ENCODE results near the gene TLE4. TPM values are rescaled to one million over a fixed set of nuclear protein-coding genes. Genes with fewer than 3 reads are reported as not detected.

TLE4 gene
- total RNA-seq, 1 donor from 2014 or later: 25.1 TPM

- H3K4me1 Mint-ChIP-seq (ENCODE audit: low read depth): peaks cover 10% of the 10 kb centered on the region
- no peaks in the 10 kb centered on the region for H3K27me3 Mint-ChIP-seq (ENCODE audit: insufficient read depth)
- intact Hi-C loops (cut with micrococcal nuclease): no loop called here
- H3K27ac Mint-ChIP-seq: no peak overlapping the region
- H3K36me3 Mint-ChIP-seq (ENCODE audit: low read depth): peaks cover 14% of the 10 kb centered on the region
- no peak overlapping the region for H3K4me3 Mint-ChIP-seq
- H3K9me3 Mint-ChIP-seq: no peaks in the 10 kb centered on the region
- no peak for DNase-seq (ENCODE audit: low spot score)
Observed at GRCh38 chr9:79655551-79655950, 83.8 kb downstream of the TLE4 start.

- Mint-ChIP-seq H3K9me3 (no peaks in the 10 kb centered on the region), H3K36me3 (ENCODE audit: low read depth) (peaks cover 14% of the 10 kb centered on the region), H3K4me3 (no peak overlapping the region), H3K4me1 (ENCODE audit: low read depth) (peaks cover 10% of the 10 kb centered on the region), H3K27me3 (ENCODE audit: insufficient read depth) (no peaks in the 10 kb centered on the region), H3K27ac (no peak overlapping the region)
- intact Hi-C loops (cut with micrococcal nuclease): no loop called here
- DNase-seq (ENCODE audit: low spot score): no peak
Observed at GRCh38 chr9:79656169-79656568, 84.4 kb downstream of the TLE4 start.

GRCh38 chr9:79657891-79658290 lies 86.1 kb downstream of the TLE4 start:
- no peaks in the 10 kb centered on the region for H3K27me3 Mint-ChIP-seq (ENCODE audit: insufficient read depth)
- peaks cover 14% of the 10 kb centered on the region for H3K36me3 Mint-ChIP-seq (ENCODE audit: low read depth)
- no peak overlapping the region for H3K27ac Mint-ChIP-seq
- no peak overlapping the region for H3K4me3 Mint-ChIP-seq
- no peaks in the 10 kb centered on the region for H3K9me3 Mint-ChIP-seq
- H3K4me1 Mint-ChIP-seq (ENCODE audit: low read depth): peaks cover 16% of the 10 kb centered on the region
- DNase-seq (ENCODE audit: low spot score): no peak
- intact Hi-C loops (cut with micrococcal nuclease): no loop called here

- DNase-seq (ENCODE audit: low spot score): no peak
- Mint-ChIP-seq H3K4me3 (no peak overlapping the region), H3K4me1 (ENCODE audit: low read depth) (peaks cover 16% of the 10 kb centered on the region), H3K36me3 (ENCODE audit: low read depth) (peaks cover 9% of the 10 kb centered on the region), H3K27me3 (ENCODE audit: insufficient read depth) (no peaks in the 10 kb centered on the region), H3K27ac (no peak overlapping the region), H3K9me3 (no peaks in the 10 kb centered on the region)
- intact Hi-C loops (cut with micrococcal nuclease): no loop called here
Observed at GRCh38 chr9:79658926-79659325, 87.2 kb downstream of the TLE4 start.

DNA sequence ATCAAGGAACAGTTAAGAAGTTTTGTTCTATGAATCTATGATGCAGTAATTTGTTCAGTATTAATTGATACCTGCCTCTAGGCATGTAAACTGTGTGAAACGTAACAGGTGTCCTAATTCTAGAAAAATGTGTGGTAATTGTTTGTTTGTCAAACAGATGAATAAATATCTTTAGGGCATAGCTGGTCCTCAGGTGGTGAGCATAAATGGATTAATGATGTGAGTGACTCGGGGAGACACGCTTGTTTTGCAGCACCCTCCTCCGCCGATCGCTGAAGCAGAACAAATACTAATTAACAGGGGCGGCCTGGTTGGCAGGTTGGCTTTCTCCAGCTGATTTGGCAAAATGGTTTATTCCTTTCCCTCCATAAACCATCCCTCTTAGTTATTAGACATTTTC lies 88.8 kb downstream of the TLE4 start:
- Mint-ChIP-seq H3K27ac (no peak overlapping the region), H3K36me3 (ENCODE audit: low read depth) (peaks cover 9% of the 10 kb centered on the region), H3K27me3 (ENCODE audit: insufficient read depth) (no peaks in the 10 kb centered on the region), H3K9me3 (no peaks in the 10 kb centered on the region), H3K4me1 (ENCODE audit: low read depth) (peaks cover 16% of the 10 kb centered on the region), H3K4me3 (no peak overlapping the region)
- intact Hi-C loops (cut with micrococcal nuclease): no loop called here
- no peak for DNase-seq (ENCODE audit: low spot score)

- H3K36me3 Mint-ChIP-seq (ENCODE audit: low read depth): peaks cover 9% of the 10 kb centered on the region
- H3K4me3 Mint-ChIP-seq: no peak overlapping the region
- intact Hi-C loops (cut with micrococcal nuclease): no loop called here
- peaks cover 16% of the 10 kb centered on the region for H3K4me1 Mint-ChIP-seq (ENCODE audit: low read depth)
- no peak for DNase-seq (ENCODE audit: low spot score)
- no peaks in the 10 kb centered on the region for H3K27me3 Mint-ChIP-seq (ENCODE audit: insufficient read depth)
- H3K27ac Mint-ChIP-seq: no peak overlapping the region
- H3K9me3 Mint-ChIP-seq: no peaks in the 10 kb centered on the region
Observed at GRCh38 chr9:79661279-79661678, 89.5 kb downstream of the TLE4 start.

DNA sequence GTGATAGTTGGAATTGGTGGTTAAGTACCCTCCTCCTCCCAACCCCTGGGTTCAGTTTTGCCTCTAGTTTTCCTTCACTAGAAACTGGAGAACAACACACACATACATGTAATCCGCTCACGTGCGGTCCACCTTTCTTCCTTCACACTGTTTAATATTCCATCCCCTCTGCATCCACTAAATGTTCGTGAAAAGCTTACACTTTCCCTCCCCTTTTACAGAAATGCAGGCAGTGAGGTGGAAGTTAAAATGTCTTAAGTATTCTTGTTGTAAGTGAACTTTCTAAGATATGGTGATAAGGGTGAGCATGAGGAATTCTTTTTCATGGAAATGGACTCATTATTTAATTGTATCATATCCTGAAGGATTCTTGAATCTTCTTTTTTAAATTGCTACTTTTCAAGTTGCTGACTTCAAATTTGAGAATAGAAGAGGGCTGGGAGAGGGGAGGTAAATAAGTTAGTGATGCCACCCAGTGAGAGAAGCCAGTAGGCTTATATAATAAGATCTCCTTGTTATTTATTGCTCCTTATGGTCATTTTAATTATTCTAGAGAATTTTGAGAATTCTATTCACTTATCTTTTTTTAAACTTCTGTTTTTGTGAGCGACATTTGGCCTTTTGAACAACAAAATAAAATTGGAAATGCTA lies 90.2 kb downstream of the TLE4 start:
- Mint-ChIP-seq H3K4me1 (ENCODE audit: low read depth) (peaks cover 16% of the 10 kb centered on the region), H3K36me3 (ENCODE audit: low read depth) (peaks cover 6% of the 10 kb centered on the region), H3K9me3 (no peaks in the 10 kb centered on the region), H3K4me3 (no peak overlapping the region), H3K27ac (no peak overlapping the region), H3K27me3 (ENCODE audit: insufficient read depth) (no peaks in the 10 kb centered on the region)
- DNase-seq (ENCODE audit: low spot score): no peak
- intact Hi-C loops (cut with micrococcal nuclease): no loop called here

GRCh38 chr9:79662537-79662956 lies 90.8 kb downstream of the TLE4 start:
- H3K27me3 Mint-ChIP-seq (ENCODE audit: insufficient read depth): no peaks in the 10 kb centered on the region
- no peaks in the 10 kb centered on the region for H3K9me3 Mint-ChIP-seq
- no peak for DNase-seq (ENCODE audit: low spot score)
- H3K4me3 Mint-ChIP-seq: no peak overlapping the region
- peaks cover 16% of the 10 kb centered on the region for H3K4me1 Mint-ChIP-seq (ENCODE audit: low read depth)
- intact Hi-C loops (cut with micrococcal nuclease): no loop called here
- peaks cover 4% of the 10 kb centered on the region for H3K36me3 Mint-ChIP-seq (ENCODE audit: low read depth)
- peak overlapping the region; percentile 65 for H3K27ac Mint-ChIP-seq

- Mint-ChIP-seq H3K4me1 (ENCODE audit: low read depth) (peaks cover 16% of the 10 kb centered on the region), H3K9me3 (no peaks in the 10 kb centered on the region), H3K4me3 (no peak overlapping the region), H3K27me3 (ENCODE audit: insufficient read depth) (no peaks in the 10 kb centered on the region), H3K27ac (no peak overlapping the region), H3K36me3 (ENCODE audit: low read depth) (no peaks in the 10 kb centered on the region)
- no peak for DNase-seq (ENCODE audit: low spot score)
- intact Hi-C loops (cut with micrococcal nuclease): no loop called here
Observed at GRCh38 chr9:79663300-79663699, 91.5 kb downstream of the TLE4 start.

DNA sequence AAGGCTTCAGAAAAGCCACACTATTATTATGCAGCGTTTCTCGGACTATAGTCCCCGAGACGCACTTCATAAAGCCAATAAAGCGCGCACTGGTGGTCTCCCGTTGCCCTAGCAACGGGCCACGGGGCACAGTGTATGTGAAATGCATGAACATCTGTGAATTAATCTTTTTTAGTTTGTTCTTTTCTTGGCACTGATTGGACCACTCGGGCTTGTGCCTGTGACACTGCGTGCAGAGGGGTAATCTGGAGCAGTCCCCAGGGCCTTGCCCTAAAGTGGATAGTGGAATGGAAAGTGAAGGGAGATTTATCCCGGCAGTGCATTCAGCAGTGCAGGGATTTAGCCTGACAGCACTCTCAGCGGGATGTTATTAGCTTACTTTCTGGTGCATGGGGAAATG lies 92.1 kb downstream of the TLE4 start:
- Mint-ChIP-seq H3K4me3 (no peak overlapping the region), H3K9me3 (no peaks in the 10 kb centered on the region), H3K36me3 (ENCODE audit: low read depth) (no peaks in the 10 kb centered on the region), H3K4me1 (ENCODE audit: low read depth) (peaks cover 10% of the 10 kb centered on the region), H3K27ac (no peak overlapping the region), H3K27me3 (ENCODE audit: insufficient read depth) (no peaks in the 10 kb centered on the region)
- intact Hi-C loops (cut with micrococcal nuclease): no loop called here
- no peak for DNase-seq (ENCODE audit: low spot score)

GRCh38 chr9:79664375-79664831 lies 92.6 kb downstream of the TLE4 start:
- intact Hi-C loops (cut with micrococcal nuclease): no loop called here
- Mint-ChIP-seq H3K9me3 (no peaks in the 10 kb centered on the region), H3K27ac (no peak overlapping the region), H3K36me3 (ENCODE audit: low read depth) (peaks cover 1% of the 10 kb centered on the region), H3K4me3 (no peak overlapping the region), H3K27me3 (ENCODE audit: insufficient read depth) (no peaks in the 10 kb centered on the region), H3K4me1 (ENCODE audit: low read depth) (peaks cover 6% of the 10 kb centered on the region)
- DNase-seq (ENCODE audit: low spot score): no peak

- Mint-ChIP-seq H3K27ac (no peak overlapping the region), H3K9me3 (no peaks in the 10 kb centered on the region), H3K27me3 (ENCODE audit: insufficient read depth) (no peaks in the 10 kb centered on the region), H3K36me3 (ENCODE audit: low read depth) (peaks cover 1% of the 10 kb centered on the region), H3K4me3 (no peak overlapping the region), H3K4me1 (ENCODE audit: low read depth) (peaks cover 6% of the 10 kb centered on the region)
- no peak for DNase-seq (ENCODE audit: low spot score)
- intact Hi-C loops (cut with micrococcal nuclease): loop anchor here (5.0 kb wide), 1 partner anchor 33 kb away; no protein-coding TSS in a partner anchor
Observed at GRCh38 chr9:79665369-79665768, 93.6 kb downstream of the TLE4 start.

GRCh38 chr9:79665931-79666330 lies 94.2 kb downstream of the TLE4 start:
- Mint-ChIP-seq H3K4me1 (ENCODE audit: low read depth) (peaks cover 6% of the 10 kb centered on the region), H3K27ac (no peak overlapping the region), H3K27me3 (ENCODE audit: insufficient read depth) (no peaks in the 10 kb centered on the region), H3K36me3 (ENCODE audit: low read depth) (peaks cover 1% of the 10 kb centered on the region), H3K9me3 (no peaks in the 10 kb centered on the region), H3K4me3 (no peak overlapping the region)
- intact Hi-C loops (cut with micrococcal nuclease): loop anchor here (5.0 kb wide), 1 partner anchor 34 kb away; no protein-coding TSS in a partner anchor
- DNase-seq (ENCODE audit: low spot score): no peak

DNA sequence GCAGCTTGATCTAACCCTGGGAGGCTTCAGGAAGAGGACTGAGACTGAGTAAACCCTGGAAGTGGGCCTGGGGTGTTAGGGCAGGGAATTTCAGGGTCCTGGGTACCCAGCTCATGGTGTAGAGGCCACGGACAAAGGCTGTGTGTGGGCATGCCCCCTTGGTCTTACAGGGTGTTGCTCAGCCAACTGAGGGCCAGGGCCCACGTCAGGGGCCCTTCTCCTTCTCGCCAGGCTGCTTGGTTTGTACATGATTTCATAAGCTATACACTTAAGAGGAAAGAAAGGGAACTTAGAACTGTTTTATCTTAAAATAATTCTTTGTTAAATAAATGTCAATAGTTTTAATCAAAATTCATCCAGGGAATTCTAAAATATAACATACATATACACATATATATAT lies 95.4 kb downstream of the TLE4 start:
- intact Hi-C loops (cut with micrococcal nuclease): loop anchor here (5.0 kb wide), 1 partner anchor 35 kb away; no protein-coding TSS in a partner anchor
- no peak overlapping the region for H3K27ac Mint-ChIP-seq
- DNase-seq (ENCODE audit: low spot score): no peak
- H3K9me3 Mint-ChIP-seq: no peaks in the 10 kb centered on the region
- peaks cover 4% of the 10 kb centered on the region for H3K36me3 Mint-ChIP-seq (ENCODE audit: low read depth)
- no peaks in the 10 kb centered on the region for H3K27me3 Mint-ChIP-seq (ENCODE audit: insufficient read depth)
- H3K4me1 Mint-ChIP-seq (ENCODE audit: low read depth): peaks cover 6% of the 10 kb centered on the region
- no peak overlapping the region for H3K4me3 Mint-ChIP-seq

Measured in activated T-helper 1 cell treated with anti-CD3 and anti-CD28 coated beads, Interleukin-12 subunit alpha, Interleukin-12 subunit beta, Interleukin-2, Interleukin-4 antibody, amounts not matched to agents 30 ng/mL and 10 ng/mL and 1 ng/mL, durations not matched to agents 14 hours and 24 hours and 36 hours (primary cell).